ENCODE results near the gene ARID5B. TPM values are rescaled to one million over a fixed set of nuclear protein-coding genes. Genes with fewer than 3 reads are reported as not detected.

Gene ARID5B
- total and polyA plus RNA-seq, 2 of the 4 experiments (the other 2 are of a cell fraction) = 41.0 to 125 TPM

- CTCF ChIA-PET = no interaction called here
- Histone ChIP-seq H4K8ac (ENCODE audit: low read depth in 2 of 2, low read length in 2 of 2) (no peak overlapping the region), H3K56ac (ENCODE audit: extremely low read depth, insufficient read depth, low read length) (no peak overlapping the region), H3K4me2 (ENCODE audit: low read depth, low read length) (no peak overlapping the region), H2BK5ac (ENCODE audit: low read depth, low read length, poor library complexity, severe bottlenecking) (no peak overlapping the region), H3K18ac (ENCODE audit: low read depth, low read length) (no peak overlapping the region), H3K9ac (ENCODE audit: low read depth, low read length) (no peak overlapping the region), H3K4me3 (ENCODE audit: insufficient read depth, low read depth, low read length) (no peak overlapping the region), H3K79me1 (ENCODE audit: low read depth in 1 of 2, low read length in 2 of 2) (peaks cover 50 to 72% of the 10 kb centered on the region in 2 experiments), H4K91ac (ENCODE audit: insufficient read depth, low read depth, low read length) (no peak overlapping the region), H3K14ac (replicated peaks; ENCODE audit: low read depth, low read length) (no peak overlapping the region), H4K5ac (ENCODE audit: low read depth, low read length) (no peak overlapping the region), H2AFZ (replicated peaks; ENCODE audit: low read length, poor library complexity) (no peak overlapping the region), H3K4me1 (ENCODE audit: control insufficient read depth, insufficient read depth, low read length) (peaks cover 7% of the 10 kb centered on the region), H3K23ac (ENCODE audit: low read depth, low read length) (no peak overlapping the region), H3K27me3 (ENCODE audit: control insufficient read depth, insufficient read depth, low read length) (no peaks in the 10 kb centered on the region), H2BK15ac (ENCODE audit: low read depth, low read length) (no peak overlapping the region), H3K4ac (ENCODE audit: low read depth, low read length) (no peak overlapping the region), H4K20me1 (ENCODE audit: insufficient read depth, low read length) (peaks cover 32% of the 10 kb centered on the region; the same call in 1 of the 2 replicates), H2BK120ac (ENCODE audit: low read depth, low read length) (no peak overlapping the region), H2BK20ac (ENCODE audit: low read depth, low read length) (no peak overlapping the region), H2AK9ac (replicated peaks; ENCODE audit: low read depth, low read length, poor library complexity) (no peak overlapping the region), H3K9me3 (ENCODE audit: control insufficient read depth, insufficient read depth, low read length) (no peaks in the 10 kb centered on the region), H3K36me3 (ENCODE audit: control insufficient read depth, insufficient read depth, low read length) (peaks cover 29% of the 10 kb centered on the region), H3K9me1 (ENCODE audit: insufficient read depth, low read length) (peaks cover 16% of the 10 kb centered on the region), H2AK5ac (ENCODE audit: low read depth, low read length) (no peak overlapping the region), H3K27ac (ENCODE audit: insufficient read depth, low read length) (no peak overlapping the region)
- BruUV-seq (replicated peaks) = no TSS peak
- intact Hi-C loops (cut with micrococcal nuclease) = no loop called here
- in situ Hi-C loops (cut with MboI; ENCODE audit: low sequenced_read_pairs) = no loop called here
- WGBS, 2 experiments (ENCODE audit: extremely low coverage in 2 of 2, insufficient read length in 1 of 2) = 100% methylated on average over 7 of the region's 20 CpGs; no CpG with 5 or more reads in 1 of the 2 experiments
- ATAC-seq (ENCODE audit: low read depth) (no peak), DNase-seq (no peak)
- TF ChIP-seq RFX5 (IDR thresholded peaks at IDR 0.05; ENCODE audit: low read depth, low read length) (no peak), MAZ (IDR thresholded peaks at IDR 0.05; ENCODE audit: borderline replicate concordance, low read depth, low read length) (no peak), USF2 (IDR thresholded peaks at IDR 0.05; ENCODE audit: low read depth, low read length) (no peak), RCOR1 (IDR thresholded peaks at IDR 0.05; ENCODE audit: insufficient replicate concordance, low read length) (no peak), CHD1 (IDR thresholded peaks at IDR 0.05; ENCODE audit: low read depth, low read length) (no peak), RAD21 (IDR thresholded peaks at IDR 0.05; ENCODE audit: low read length) (no peak), BHLHE40 (IDR thresholded peaks at IDR 0.05; ENCODE audit: low read depth, low read length) (no peak), FOS (IDR thresholded peaks at IDR 0.05; ENCODE audit: low read depth, low read length) (no peak), POLR2A (IDR thresholded peaks at IDR 0.05; ENCODE audit: low read depth, low read length) (no peak), MAFK (IDR thresholded peaks at IDR 0.05; ENCODE audit: low read depth, low read length) (no peak)
- dilution Hi-C loops (cut with HindIII; ENCODE audit: low sequenced_read_pairs, unreplicated experiment) = no loop called here
- POLR2A ChIA-PET (ENCODE audit: unreplicated experiment) = no interaction called here
These were observed 98.6 kb downstream of the ARID5B start for GRCh38 chr10:62000037-62000603.
